HG03135 (cell line): ENCODE data around the gene PSMD5.

ENCODE experiments used
- ATAC-seq: cut with Tn5 transposase; IDR thresholded peaks from one replicate; pipeline ENCODE4 v1.9.1; 2021; ENCODE audit warnings: mild to moderate bottlenecking, moderate library complexity; ENCODE audit not compliant: unreplicated experiment

The PSMD5 gene

GRCh38 chr9:120875643-120875953 is 32.9 kb upstream of the PSMD5 start:
- no peak for ATAC-seq

GRCh38 chr9:120875195-120875565 is 32.5 kb upstream of the PSMD5 start:
- ATAC-seq, result no peak

- no peak for ATAC-seq
These were observed 31.8 kb upstream of the PSMD5 start for GRCh38 chr9:120874226-120875194.

- ATAC-seq, result no peak
These were observed 30.8 kb upstream of the PSMD5 start for GRCh38 chr9:120873512-120873911.

- no peak for ATAC-seq
These were observed 30.2 kb upstream of the PSMD5 start for GRCh38 chr9:120872791-120873502.

GRCh38 chr9:120870206-120870605 is 27.5 kb upstream of the PSMD5 start:
- no peak for ATAC-seq

GRCh38 chr9:120869726-120870125 is 27.0 kb upstream of the PSMD5 start:
- no peak for ATAC-seq

GRCh38 chr9:120869360-120869687 is 26.6 kb upstream of the PSMD5 start:
- ATAC-seq, result no peak

- ATAC-seq, result peak; percentile 85
These were observed 26.1 kb upstream of the PSMD5 start for GRCh38 chr9:120868676-120869359.

GRCh38 chr9:120868339-120868675 is 25.6 kb upstream of the PSMD5 start:
- ATAC-seq, result no peak

- no peak for ATAC-seq
These were observed 25.1 kb upstream of the PSMD5 start for GRCh38 chr9:120867676-120868338.

- ATAC-seq, result no peak
These were observed 23.9 kb upstream of the PSMD5 start for GRCh38 chr9:120866651-120867050.

- no peak for ATAC-seq
These were observed 23.1 kb upstream of the PSMD5 start for GRCh38 chr9:120865809-120866208.

- no peak for ATAC-seq
These were observed 22.5 kb upstream of the PSMD5 start for GRCh38 chr9:120865176-120865575.

- no peak for ATAC-seq
These were observed 22.0 kb upstream of the PSMD5 start for GRCh38 chr9:120864719-120865118.

- no peak for ATAC-seq
These were observed 21.1 kb upstream of the PSMD5 start for GRCh38 chr9:120863833-120864232.

GRCh38 chr9:120862452-120862851 is 19.7 kb upstream of the PSMD5 start:
- no peak for ATAC-seq

- no peak for ATAC-seq
These were observed 19.2 kb upstream of the PSMD5 start for GRCh38 chr9:120861935-120862334.

GRCh38 chr9:120860083-120860482 is 17.4 kb upstream of the PSMD5 start:
- no peak for ATAC-seq

- ATAC-seq, result no peak
These were observed 16.6 kb upstream of the PSMD5 start for GRCh38 chr9:120859361-120859760.

GRCh38 chr9:120857902-120858301 is 15.2 kb upstream of the PSMD5 start:
- ATAC-seq, result no peak
